Cardiac muscle cell (in vitro differentiated cells and primary cell): ENCODE results near the gene ROGDI. TPM values are rescaled to one million over a fixed set of nuclear protein-coding genes. Genes with fewer than 3 reads are reported as not detected.
A peak's percentile ranks its signal among the peaks of the same experiment; 100 is the strongest.
"Not testable (repeated sequence)": the region's sequence is repeated elsewhere in the genome, so short reads cannot be mapped to it uniquely, and the experiment has no call there.

ENCODE experiments used
- DNase-seq, 2 donors: peaks; one replicate each; pipeline versions ENCODE4 v3.0.0 to v3.0.0-alpha.2; 2010 to 2017; ENCODE audit warnings: low read depth in 1 of 2, low spot score in 1 of 2
- H3K27ac ChIP-seq: fragments of 200-600 bp; sonication (generic); 2 replicates; pipeline ENCODE4 v1.5.1; 2016
- H3K27me3 ChIP-seq: fragments of 200-600 bp; sonication (generic); 2 replicates; pipeline ENCODE4 v1.6.0; 2016; ENCODE audit warnings: control low read depth
- H3K36me3 ChIP-seq: fragments of 200-600 bp; sonication (generic); 2 replicates; pipeline ENCODE4 v1.5.1; 2016; ENCODE audit warnings: control low read depth
- H3K4me1 ChIP-seq: fragments of 200-600 bp; sonication (generic); 2 replicates; pipeline ENCODE4 v1.8.1; 2017; ENCODE audit warnings: low read depth, mild to moderate bottlenecking, mixed run types
- H3K4me3 ChIP-seq: fragments of 200-600 bp; sonication (generic); 2 replicates; pipeline ENCODE4 v1.5.1; 2016; ENCODE audit warnings: mild to moderate bottlenecking
- H3K9me3 ChIP-seq: fragments of 200-600 bp; sonication (generic); 2 replicates; pipeline ENCODE4 v1.5.1; 2017; ENCODE audit warnings: low read depth, mild to moderate bottlenecking, control low read depth
- polyA plus RNA-seq: library from polyadenylated mRNA; unstranded; fragments of >200 nt; fragmentation: Nextera tagmentation; extraction: Ambion mirVana; gene quantifications from 2 replicates; pipeline ENCODE4 v1.2.1, GENCODE V29; 2016
- total RNA-seq: library from RNA; depleted of rRNA; stranded (reverse); fragments of >200 nt; gene quantifications from 2 replicates; pipeline ENCODE4 v1.2.3, GENCODE V29; 2016
- TF ChIP-seq, protein P1 (sequence below): IDR thresholded peaks from 2 replicates; pipeline ENCODE4 v1.5.1; 2012; ENCODE audit warnings: low read depth, mild to moderate bottlenecking, low read length

The ROGDI gene
- total and polyA plus RNA-seq, 2 experiments from 2014 or later: 146 to 220 TPM

DNA sequence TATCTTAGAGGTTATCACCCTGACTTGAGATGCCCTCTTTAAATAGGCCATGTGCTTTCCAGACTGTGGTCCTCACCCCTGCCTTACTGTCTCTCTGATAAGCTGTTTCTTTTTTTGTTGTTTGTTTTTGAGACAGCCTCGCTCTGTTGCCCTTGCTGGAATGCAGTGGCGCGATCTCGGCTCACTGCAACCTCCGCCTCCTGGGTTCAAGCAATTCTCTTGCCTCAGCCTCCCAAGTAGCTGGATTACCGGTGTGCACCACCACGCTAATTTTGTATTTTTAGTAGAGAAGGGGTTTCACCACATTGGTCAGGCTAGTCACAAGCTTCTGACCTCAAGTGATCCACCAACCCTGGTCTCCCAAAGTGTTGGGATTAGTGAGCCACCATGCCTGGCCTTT lies 13.5 kb downstream of the ROGDI start:
- Histone ChIP-seq H3K9me3 (no peaks in the 10 kb centered on the region), H3K27me3 (no peaks in the 10 kb centered on the region), H3K36me3 (no peaks in the 10 kb centered on the region), H3K27ac (peak overlapping the region; percentile 5), H3K4me3 (no peak overlapping the region), H3K4me1 (peaks cover 16% of the 10 kb centered on the region)
- TF ChIP-seq, protein P1, sequence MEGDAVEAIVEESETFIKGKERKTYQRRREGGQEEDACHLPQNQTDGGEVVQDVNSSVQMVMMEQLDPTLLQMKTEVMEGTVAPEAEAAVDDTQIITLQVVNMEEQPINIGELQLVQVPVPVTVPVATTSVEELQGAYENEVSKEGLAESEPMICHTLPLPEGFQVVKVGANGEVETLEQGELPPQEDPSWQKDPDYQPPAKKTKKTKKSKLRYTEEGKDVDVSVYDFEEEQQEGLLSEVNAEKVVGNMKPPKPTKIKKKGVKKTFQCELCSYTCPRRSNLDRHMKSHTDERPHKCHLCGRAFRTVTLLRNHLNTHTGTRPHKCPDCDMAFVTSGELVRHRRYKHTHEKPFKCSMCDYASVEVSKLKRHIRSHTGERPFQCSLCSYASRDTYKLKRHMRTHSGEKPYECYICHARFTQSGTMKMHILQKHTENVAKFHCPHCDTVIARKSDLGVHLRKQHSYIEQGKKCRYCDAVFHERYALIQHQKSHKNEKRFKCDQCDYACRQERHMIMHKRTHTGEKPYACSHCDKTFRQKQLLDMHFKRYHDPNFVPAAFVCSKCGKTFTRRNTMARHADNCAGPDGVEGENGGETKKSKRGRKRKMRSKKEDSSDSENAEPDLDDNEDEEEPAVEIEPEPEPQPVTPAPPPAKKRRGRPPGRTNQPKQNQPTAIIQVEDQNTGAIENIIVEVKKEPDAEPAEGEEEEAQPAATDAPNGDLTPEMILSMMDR: no peak
- no peak for DNase-seq

DNA sequence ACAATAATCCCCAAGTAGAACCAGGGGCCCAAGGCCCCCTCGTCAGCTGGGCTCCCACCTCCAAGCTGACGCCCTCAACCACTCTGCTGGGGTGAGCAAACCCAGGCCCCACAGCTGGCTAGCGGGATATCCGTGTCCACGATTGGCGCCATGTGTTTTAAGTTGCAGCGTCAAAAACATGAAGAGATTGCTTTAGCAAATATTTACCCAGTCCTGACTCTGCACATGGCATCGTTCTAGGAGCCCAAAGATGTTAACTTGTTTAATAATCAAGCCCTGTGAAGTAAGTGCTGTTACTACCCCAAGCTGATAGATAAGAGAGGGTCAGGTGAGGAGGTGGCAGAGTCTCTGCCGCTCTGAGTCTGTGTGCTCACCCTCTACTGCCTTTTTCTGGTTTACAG lies 13.9 kb downstream of the ROGDI start:
- H3K27me3 ChIP-seq: no peaks in the 10 kb centered on the region
- no peaks in the 10 kb centered on the region for H3K9me3 ChIP-seq
- H3K4me3 ChIP-seq: no peak overlapping the region
- no peaks in the 10 kb centered on the region for H3K36me3 ChIP-seq
- H3K27ac ChIP-seq: peak overlapping the region; percentile 5
- peak in 1 of 2 donors; percentile 20 for DNase-seq
- H3K4me1 ChIP-seq: peaks cover 16% of the 10 kb centered on the region
- TF ChIP-seq, protein P1: no peak

DNA sequence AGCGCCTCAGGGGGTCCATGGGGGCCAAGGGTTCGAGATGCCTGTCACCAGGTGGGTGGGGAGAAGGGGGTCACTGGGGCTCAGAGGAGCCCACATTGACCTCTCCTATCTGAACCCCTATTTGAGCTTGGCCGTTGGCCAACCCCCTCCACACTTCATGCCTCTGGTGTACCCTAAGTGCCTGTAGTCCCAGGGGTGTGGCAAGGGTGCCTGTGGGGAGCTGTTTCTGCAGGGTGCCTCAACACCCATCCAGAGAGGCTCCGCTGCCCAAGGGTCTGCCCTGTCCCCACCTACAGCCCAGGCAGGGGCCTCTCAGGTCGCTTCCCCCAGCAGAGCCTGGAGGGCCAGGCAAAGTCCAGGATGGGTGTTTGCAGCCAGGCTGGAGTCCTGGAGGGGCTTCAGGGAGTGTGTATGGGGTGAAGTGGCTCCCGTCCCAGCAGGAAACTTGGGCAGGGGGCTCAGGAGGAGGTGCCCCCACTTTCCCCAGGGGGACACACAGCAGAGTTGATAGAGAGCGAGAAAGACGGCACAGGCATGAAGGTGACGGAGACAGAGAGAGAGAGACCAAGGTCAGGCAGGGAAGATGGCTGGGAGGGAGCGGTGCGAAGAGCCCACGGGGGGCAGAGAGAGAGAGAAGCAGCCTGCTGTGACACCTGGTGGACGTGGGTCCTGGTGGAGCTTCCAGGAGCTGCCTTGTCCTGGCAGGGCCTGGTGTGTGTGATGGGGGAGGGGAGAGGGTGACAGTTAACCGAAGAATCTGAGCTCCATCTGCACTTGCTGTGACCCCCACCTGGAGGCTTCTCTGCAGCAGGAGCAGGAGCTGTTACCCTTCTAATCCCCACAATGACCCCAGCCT lies 14.6 kb downstream of the ROGDI start, which contains the start of gene SEPTIN12:
TSS of gene SEPTIN12 (minus strand) at position 719 of the 856 bp plus-strand sequence. CDS start at position 19, 700 bp downstream.
- Histone ChIP-seq H3K4me1 (peaks cover 16% of the 10 kb centered on the region), H3K36me3 (no peaks in the 10 kb centered on the region), H3K27me3 (no peaks in the 10 kb centered on the region), H3K27ac (peak within 1 kb of the TSS; percentile 5), H3K4me3 (no peak within 1 kb of the TSS), H3K9me3 (no peaks in the 10 kb centered on the region)
- TF ChIP-seq, protein P1: no peak
- peak in 1 of 2 donors; percentile 24 for DNase-seq

DNA sequence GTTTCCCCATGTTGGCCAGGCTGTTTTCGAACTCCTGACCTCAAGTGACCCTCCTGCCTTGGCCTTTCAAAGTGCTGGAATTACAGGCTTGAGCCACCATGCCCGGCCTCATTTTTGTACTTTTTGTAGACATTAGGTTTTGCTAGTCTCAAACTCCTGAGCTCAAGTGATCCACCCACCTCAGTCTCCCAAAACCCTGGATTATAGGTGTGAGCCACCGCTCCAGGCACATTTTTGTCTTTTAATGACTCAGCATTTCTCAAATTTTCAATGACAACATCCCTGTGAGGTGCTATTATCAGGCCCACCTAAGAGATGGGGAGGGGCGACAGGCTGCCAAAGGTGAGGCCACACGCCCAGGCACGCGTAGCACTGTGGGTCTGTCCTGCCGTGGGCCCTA lies 15.4 kb downstream of the ROGDI start:
- peaks cover 16% of the 10 kb centered on the region for H3K4me1 ChIP-seq
- TF ChIP-seq, protein P1: no peak
- no peak for DNase-seq
- H3K4me3 ChIP-seq: no peak overlapping the region
- H3K9me3 ChIP-seq: no peaks in the 10 kb centered on the region
- no peaks in the 10 kb centered on the region for H3K27me3 ChIP-seq
- no peak overlapping the region for H3K27ac ChIP-seq
- no peaks in the 10 kb centered on the region for H3K36me3 ChIP-seq

DNA sequence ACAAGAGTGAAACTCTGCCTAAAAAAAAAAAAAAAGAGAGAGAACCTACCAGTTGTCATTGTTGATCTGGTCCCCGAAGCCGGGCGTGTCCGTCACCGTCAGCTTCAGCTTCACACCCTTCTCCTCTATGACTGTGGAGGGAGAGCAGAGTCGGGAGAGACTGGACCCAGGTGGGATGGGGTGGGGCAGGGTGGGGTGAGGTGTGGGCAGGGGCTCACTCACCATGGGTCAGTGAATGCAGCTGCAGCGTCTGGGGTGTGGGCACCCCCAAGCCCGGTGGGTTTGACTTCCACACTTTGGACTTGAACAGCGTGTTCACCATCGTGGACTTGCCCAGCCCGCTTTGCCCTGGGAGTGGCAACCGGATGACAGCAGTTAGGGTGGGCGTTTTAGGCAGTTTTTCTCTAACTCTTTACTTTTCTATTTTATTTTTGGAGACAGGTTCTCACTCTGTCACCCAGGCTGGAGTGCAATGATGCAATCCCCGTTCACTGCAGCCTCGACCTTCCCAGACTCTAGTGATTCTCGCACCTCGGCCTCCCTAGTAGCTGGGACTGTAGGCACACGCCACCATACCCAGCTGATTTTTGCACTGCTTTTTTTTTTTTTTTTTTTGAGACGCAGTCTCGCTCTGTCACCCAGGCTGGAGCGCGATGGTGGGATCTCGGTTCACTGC lies 16.5 kb downstream of the ROGDI start:
- Histone ChIP-seq H3K4me1 (peaks cover 16% of the 10 kb centered on the region), H3K27me3 (no peaks in the 10 kb centered on the region), H3K4me3 (no peak overlapping the region), H3K36me3 (no peaks in the 10 kb centered on the region), H3K9me3 (no peaks in the 10 kb centered on the region), H3K27ac (no peak overlapping the region)
- DNase-seq: no peak
- TF ChIP-seq, protein P1: no peak

DNA sequence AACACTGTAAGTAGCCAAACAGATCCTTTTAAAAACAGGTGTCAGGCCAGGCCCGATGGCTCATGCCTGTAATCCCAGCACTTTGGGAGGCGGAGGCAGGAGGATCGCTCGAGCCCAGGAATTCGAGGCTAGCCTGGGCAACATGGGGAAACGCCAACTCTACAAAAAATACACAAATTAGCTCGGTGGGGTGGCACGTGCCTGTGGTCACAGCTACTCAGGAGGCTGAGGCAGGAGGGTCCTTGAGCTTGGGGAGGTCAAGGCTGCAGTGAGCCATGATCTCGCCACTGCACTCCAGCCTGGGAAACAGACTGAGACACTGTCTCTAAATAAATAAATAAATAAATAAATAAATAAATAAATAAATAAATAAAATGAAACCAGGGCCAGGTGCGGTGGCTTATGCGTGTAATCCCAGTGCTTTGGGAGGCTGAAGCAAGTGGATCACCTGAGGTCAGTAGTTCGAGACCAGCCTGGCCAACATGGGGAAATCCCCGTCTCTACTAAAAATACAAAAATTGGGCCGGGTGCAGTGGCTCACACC lies 17.9 kb downstream of the ROGDI start:
- H3K4me1 ChIP-seq: peaks cover 16% of the 10 kb centered on the region
- H3K27ac ChIP-seq, H3K36me3 ChIP-seq, H3K9me3 ChIP-seq, DNase-seq, H3K4me3 ChIP-seq, H3K27me3 ChIP-seq: not testable (repeated sequence)
